Measurements from ENCODE around the gene C1orf216. TPM values are rescaled to one million over a fixed set of nuclear protein-coding genes. Genes with fewer than 3 reads are reported as not detected.
"Not testable (repeated sequence)": the region's sequence is repeated elsewhere in the genome, so short reads cannot be mapped to it uniquely, and the experiment has no call there.

Gene C1orf216
- total RNA-seq, 2 experiments from 2014 or later: 11.2 to 11.6 TPM

DNA sequence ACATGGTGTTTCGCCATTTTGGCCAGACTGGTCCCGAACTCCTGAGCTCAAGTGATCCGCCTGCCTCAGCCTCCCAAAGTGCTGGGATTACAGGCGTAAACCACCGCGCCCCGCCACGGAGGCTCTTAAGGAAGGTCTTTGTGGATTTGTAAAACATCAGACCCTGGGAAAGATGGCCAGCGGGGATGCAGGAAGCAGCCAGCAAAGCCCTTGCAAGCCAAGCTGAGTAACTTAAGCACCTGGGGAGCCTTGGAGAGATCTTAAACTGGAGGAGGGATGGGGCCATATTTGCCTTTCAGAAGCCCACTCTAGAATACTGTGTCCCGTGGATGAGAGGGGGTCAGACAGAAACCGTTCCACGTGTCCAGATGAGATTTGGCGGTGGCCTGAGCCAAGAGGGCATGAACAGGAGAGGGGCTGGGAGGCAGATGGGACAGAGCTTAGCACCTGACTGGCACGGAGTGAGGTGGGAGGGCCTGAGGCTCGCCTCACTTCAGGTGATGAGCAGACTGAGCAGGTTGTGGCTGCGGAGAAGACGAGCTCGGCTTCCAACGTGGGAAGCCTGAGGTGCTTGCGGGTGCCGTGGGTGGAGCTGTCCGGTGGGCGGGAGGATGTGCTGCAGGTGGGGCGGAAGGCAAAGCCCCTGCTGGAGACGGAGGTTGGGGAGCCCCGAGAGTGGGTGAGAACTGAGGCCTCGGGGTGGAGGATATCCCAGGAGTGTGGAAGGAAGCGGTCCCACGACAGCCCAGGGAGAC, 11.7 kb downstream of the C1orf216 start:
- POLR2A ChIA-PET: interaction anchor here (1.5 kb wide), 1 partner anchor 9 kb away, joined by 5 read pairs; no protein-coding TSS in a partner anchor
- CTCF ChIA-PET: interaction anchor here (1.1 to 1.6 kb wide), 3 partner anchors 9 to 138 kb away, joined by 3 to 10 read pairs (median 5); no protein-coding TSS in a partner anchor
- Mint-ChIP-seq H3K4me1 (ENCODE audit: low read depth) (peaks cover 17% of the 10 kb centered on the region), H3K4me3 (peak overlapping the region; percentile 69), H3K36me3 (no peaks in the 10 kb centered on the region), H3K27ac (no peak overlapping the region), H3K9me3 (no peaks in the 10 kb centered on the region), H3K27me3 (peaks cover 29% of the 10 kb centered on the region)
- intact Hi-C loops (cut with micrococcal nuclease): no loop called here
- peak; percentile 32 for DNase-seq

DNA sequence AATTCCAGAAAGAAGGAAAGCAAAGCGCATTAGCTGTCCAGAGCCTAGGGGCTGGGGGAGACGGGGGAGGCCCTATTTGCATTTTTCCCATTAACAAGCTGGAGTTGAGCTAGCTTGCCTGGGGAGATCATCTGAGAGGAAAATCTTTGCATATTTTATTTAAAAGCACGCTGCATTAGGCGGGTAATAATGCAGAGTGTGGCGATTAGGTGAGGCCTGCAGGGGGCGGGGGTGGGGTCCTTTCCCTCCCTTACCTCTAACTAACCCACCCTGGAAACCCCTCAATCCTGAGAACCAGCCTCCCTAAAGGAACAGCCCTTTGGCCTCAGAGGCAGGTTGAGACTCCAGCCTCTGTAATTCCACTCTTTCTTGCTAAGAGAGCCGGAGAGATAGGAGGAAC, 16.2 kb downstream of the C1orf216 start:
- intact Hi-C loops (cut with micrococcal nuclease): no loop called here
- Mint-ChIP-seq H3K36me3 (no peaks in the 10 kb centered on the region), H3K27ac (no peak overlapping the region), H3K4me1 (ENCODE audit: low read depth) (peaks cover 8% of the 10 kb centered on the region), H3K27me3 (peaks cover 39% of the 10 kb centered on the region), H3K4me3 (no peak overlapping the region), H3K9me3 (no peaks in the 10 kb centered on the region)
- ChIA-PET CTCF (interaction anchor here (5.2 kb wide), 1 partner anchor 13 kb away, joined by 30 read pairs; no protein-coding TSS in a partner anchor), POLR2A (no interaction called here)
- DNase-seq: no peak

DNA sequence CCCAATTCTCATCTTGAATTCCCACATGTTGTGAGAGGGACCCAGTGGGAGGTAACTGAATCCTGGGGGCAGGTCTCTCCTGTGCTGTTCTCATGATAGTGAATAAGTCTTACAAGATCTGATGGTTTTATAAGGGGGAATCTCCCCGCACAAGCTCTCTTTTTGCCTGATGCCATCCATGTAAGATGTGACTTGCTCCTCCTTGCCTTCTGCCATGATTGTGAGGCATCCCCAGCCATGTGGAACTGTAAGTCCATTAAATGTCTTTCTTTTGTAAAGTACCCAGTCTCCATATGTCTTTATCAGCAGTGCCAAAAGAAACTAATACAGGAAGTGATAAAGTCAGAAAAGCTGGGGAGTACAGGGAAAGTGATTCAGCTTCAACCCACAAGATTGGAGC, 19.5 kb downstream of the C1orf216 start:
- ChIA-PET POLR2A (interaction anchor here (0.6 kb wide), 1 partner anchor 69 kb away, joined by 4 read pairs; no protein-coding TSS in a partner anchor), CTCF (interaction anchor here (1.0 to 3.2 kb wide), 2 partner anchors 16 to 27 kb away, joined by 3 to 12 read pairs; no protein-coding TSS in a partner anchor)
- H3K27me3 Mint-ChIP-seq: peaks cover 21% of the 10 kb centered on the region
- intact Hi-C loops (cut with micrococcal nuclease); H3K27ac Mint-ChIP-seq; DNase-seq; H3K9me3 Mint-ChIP-seq; H3K4me3 Mint-ChIP-seq; H3K36me3 Mint-ChIP-seq; H3K4me1 Mint-ChIP-seq (ENCODE audit: low read depth): not testable (repeated sequence)

DNA sequence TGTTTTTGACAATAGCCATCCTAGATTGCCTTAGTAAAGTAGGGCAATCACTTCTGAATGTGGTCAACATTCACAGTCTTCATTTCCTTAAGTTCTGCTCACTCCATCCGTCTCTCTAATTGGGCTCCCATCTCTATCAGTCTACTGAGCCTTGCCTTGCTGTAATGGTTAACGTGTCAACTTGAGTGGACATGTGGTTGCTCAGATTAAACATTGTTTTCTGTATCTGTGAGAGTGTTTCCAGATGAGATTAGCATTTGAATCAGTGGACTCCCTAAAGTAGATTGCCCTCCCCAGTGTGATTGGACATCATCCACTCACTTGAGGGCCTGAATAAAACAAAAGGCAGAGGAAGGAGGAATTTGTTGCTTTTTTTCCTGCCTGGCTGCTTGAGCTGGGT, 26.4 kb downstream of the C1orf216 start:
- no peak overlapping the region for H3K4me3 Mint-ChIP-seq
- POLR2A ChIA-PET: no interaction called here
- H3K27ac Mint-ChIP-seq: no peak overlapping the region
- H3K36me3 Mint-ChIP-seq: no peaks in the 10 kb centered on the region
- intact Hi-C loops (cut with micrococcal nuclease): no loop called here
- H3K9me3 Mint-ChIP-seq: no peaks in the 10 kb centered on the region
- CTCF ChIA-PET: no interaction called here
- H3K27me3 Mint-ChIP-seq: peaks cover 7% of the 10 kb centered on the region
- DNase-seq: no peak
- H3K4me1 Mint-ChIP-seq (ENCODE audit: low read depth): no peaks in the 10 kb centered on the region

DNA sequence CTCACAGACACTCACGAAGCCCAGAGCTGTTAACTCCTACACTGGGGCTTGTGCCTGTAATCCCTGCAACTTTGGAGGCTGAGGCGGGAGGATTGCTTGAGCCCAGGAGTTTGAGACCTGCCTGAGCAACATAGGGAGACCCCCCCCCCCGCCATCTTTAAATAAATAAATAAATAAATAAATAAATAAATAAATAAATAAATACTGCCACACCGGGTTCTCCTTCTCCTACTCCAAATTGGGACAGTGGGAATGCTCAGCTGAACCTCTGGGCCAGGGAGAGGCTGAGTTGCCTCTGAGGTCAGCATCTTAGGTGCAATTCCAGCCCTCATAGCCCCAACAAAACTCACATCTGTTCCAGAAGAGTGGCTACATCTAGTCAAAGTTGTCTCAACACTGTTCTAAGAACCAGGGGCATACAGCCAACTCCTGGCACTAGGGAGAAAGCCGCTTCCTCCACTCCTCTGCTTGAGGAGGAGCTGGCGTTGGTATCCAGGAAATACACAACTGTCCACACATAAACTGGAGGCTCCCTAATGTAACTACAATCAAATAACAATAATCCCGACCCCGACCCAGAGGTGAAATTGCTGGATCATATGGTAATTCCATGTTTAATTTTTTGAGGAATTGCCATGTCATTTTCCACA, 27.0 kb downstream of the C1orf216 start:
- no peak for DNase-seq
- no peaks in the 10 kb centered on the region for H3K4me1 Mint-ChIP-seq (ENCODE audit: low read depth)
- no peak overlapping the region for H3K27ac Mint-ChIP-seq
- no peaks in the 10 kb centered on the region for H3K36me3 Mint-ChIP-seq
- POLR2A ChIA-PET: no interaction called here
- H3K4me3 Mint-ChIP-seq: no peak overlapping the region
- CTCF ChIA-PET: no interaction called here
- peaks cover 7% of the 10 kb centered on the region for H3K27me3 Mint-ChIP-seq
- H3K9me3 Mint-ChIP-seq: no peaks in the 10 kb centered on the region
- intact Hi-C loops (cut with micrococcal nuclease): no loop called here

DNA sequence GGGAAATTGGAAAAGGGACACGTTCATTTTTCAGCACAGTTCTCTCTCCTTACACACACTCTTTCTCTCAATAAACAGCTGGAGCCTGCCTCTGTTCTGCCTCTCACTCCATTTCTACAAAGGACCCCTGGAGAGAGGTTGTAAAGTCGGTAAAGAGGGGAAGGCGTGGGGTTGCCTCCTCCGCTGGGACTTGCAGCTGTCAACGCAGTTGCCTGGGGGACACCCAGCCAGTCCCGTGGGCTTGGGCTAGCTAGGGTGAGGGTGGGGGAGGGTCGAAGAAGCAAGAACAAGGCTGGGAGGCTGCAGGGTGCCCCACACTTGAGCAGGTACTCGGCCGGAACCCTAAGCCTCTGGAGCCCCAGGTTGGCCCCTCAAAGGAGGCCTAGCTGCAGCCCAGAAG, 27.6 kb downstream of the C1orf216 start:
- peaks cover 7% of the 10 kb centered on the region for H3K27me3 Mint-ChIP-seq
- intact Hi-C loops (cut with micrococcal nuclease): no loop called here
- H3K4me1 Mint-ChIP-seq (ENCODE audit: low read depth): no peaks in the 10 kb centered on the region
- H3K9me3 Mint-ChIP-seq: no peaks in the 10 kb centered on the region
- DNase-seq: no peak
- ChIA-PET CTCF (interaction anchor here (1.0 kb wide), 1 partner anchor 36 kb away, joined by 3 read pairs; no protein-coding TSS in a partner anchor), POLR2A (no interaction called here)
- H3K36me3 Mint-ChIP-seq: no peaks in the 10 kb centered on the region
- H3K27ac Mint-ChIP-seq: no peak overlapping the region
- H3K4me3 Mint-ChIP-seq: no peak overlapping the region

DNA sequence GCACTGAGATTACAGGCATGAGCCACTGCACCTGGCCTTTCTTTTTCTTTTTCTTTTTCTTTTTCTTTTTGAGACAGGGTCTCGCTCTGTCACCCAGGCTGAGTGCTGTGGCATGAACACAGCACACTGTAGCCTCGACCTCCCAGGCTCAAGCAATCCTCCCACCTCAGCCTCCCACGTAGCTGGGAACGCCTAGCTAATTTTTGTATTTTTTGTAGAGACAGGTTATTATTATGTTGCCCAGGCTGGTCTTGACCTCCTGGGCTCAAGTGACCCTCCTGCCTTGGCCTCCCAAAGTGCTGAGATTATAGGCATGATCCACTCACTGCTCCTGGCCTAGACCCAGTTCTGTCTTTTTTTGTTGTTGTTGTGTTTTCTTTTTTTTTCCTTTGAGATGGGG, 28.6 kb downstream of the C1orf216 start:
- H3K27me3 Mint-ChIP-seq; POLR2A ChIA-PET; DNase-seq; intact Hi-C loops (cut with micrococcal nuclease); H3K4me3 Mint-ChIP-seq; H3K4me1 Mint-ChIP-seq (ENCODE audit: low read depth); H3K36me3 Mint-ChIP-seq; H3K27ac Mint-ChIP-seq; H3K9me3 Mint-ChIP-seq: not testable (repeated sequence)
- CTCF ChIA-PET: interaction anchor here (1.0 to 1.2 kb wide), 2 partner anchors 25 to 37 kb away, joined by 3 read pairs; no protein-coding TSS in a partner anchor

DNA sequence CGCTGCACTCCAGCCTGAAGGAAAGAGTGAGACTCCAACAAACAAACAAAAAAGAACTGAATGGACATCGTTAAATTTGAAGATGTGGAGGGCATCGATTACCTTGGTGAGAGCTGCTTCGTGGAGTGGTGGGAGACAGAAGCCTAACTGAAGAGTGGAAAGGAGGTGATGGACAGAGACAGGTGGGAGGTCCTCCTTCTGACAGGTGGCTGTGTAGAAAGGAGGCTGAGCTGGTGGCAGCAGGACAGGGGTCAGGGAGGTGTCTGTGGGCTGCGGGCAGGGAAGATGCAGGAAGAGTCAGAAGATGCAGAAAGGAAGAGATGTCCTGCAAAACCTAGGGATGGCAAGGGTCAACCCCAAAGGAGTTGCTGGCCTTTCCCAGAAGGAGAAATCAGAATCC, 30.5 kb downstream of the C1orf216 start:
- intact Hi-C loops (cut with micrococcal nuclease): no loop called here
- POLR2A ChIA-PET: no interaction called here
- Mint-ChIP-seq H3K27ac (no peak overlapping the region), H3K9me3 (no peaks in the 10 kb centered on the region), H3K4me1 (ENCODE audit: low read depth) (no peaks in the 10 kb centered on the region), H3K36me3 (no peaks in the 10 kb centered on the region), H3K4me3 (no peak overlapping the region), H3K27me3 (peaks cover 12% of the 10 kb centered on the region)
- no peak for DNase-seq
- CTCF ChIA-PET: no interaction called here

DNA sequence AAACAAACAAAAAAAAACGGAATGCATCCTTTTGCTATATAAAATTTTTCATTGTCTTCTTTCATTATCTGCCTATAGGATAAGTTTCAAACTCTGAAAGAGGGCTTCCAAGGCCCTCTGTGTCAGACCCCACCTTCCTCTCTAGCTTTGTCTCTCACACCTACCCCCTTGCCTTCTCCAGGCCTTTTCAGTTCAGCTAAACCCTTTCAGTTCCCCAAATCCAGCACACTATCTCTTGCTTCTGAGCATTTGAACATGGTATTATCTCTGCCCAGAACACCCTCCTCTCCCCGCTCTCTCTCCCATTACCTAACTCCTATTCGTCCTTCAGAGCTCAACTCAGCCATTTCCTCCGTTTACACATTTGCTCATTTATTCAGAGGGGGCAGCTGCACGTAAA, 35.7 kb downstream of the C1orf216 start:
- H3K4me1 Mint-ChIP-seq (ENCODE audit: low read depth): no peaks in the 10 kb centered on the region
- intact Hi-C loops (cut with micrococcal nuclease): no loop called here
- no peak overlapping the region for H3K27ac Mint-ChIP-seq
- POLR2A ChIA-PET: no interaction called here
- peaks cover 5% of the 10 kb centered on the region for H3K27me3 Mint-ChIP-seq
- no peak overlapping the region for H3K4me3 Mint-ChIP-seq
- CTCF ChIA-PET: interaction anchor here (1.2 kb wide), 1 partner anchor 33 kb away, joined by 5 read pairs; no protein-coding TSS in a partner anchor
- DNase-seq: no peak
- H3K9me3 Mint-ChIP-seq: no peaks in the 10 kb centered on the region
- no peaks in the 10 kb centered on the region for H3K36me3 Mint-ChIP-seq

DNA sequence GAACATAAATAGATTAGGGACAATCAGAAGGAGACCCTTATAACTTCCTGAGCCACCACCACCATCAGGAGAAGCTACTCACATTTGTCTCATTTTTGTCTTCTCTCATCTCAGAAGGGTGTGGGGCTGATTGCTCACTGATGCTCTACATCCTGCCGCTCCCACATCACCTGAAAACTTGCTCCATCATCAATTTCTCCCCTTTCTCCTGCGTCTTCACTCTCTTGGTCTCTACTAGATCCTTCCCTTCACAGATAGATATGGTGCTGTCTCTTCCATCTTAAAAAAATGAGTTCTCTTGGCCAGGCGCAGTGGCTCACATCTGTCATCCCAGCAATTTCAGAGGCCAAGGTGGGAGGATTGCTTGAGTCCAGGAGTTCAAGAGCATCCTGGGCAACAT, 38.4 kb downstream of the C1orf216 start:
- Mint-ChIP-seq H3K4me3 (no peak overlapping the region), H3K27me3 (peaks cover 7% of the 10 kb centered on the region), H3K9me3 (no peaks in the 10 kb centered on the region), H3K4me1 (ENCODE audit: low read depth) (no peaks in the 10 kb centered on the region), H3K36me3 (no peaks in the 10 kb centered on the region), H3K27ac (no peak overlapping the region)
- no peak for DNase-seq
- intact Hi-C loops (cut with micrococcal nuclease): no loop called here
- ChIA-PET CTCF (no interaction called here), POLR2A (no interaction called here)

DNA sequence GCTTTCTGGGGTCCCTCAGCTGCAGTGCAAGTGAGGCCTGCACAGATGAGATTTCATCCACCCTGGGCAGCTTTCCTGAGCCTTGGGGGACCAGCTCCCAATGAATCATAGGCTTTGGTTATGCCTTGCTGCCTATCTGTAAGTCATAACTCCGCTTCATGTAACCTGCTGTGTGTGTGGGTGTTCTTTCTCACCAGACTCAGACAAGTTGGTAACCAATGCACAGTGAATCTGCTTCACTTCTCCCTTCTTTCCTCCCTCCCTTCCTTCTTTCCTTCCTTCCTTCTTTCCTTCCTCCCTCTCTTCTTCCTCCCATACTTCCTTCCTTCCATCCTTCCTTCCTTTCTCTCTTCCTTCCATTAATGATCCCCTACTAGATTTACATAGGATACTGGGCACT, 42.9 kb downstream of the C1orf216 start:
- Mint-ChIP-seq H3K4me3 (no peak overlapping the region), H3K9me3 (no peaks in the 10 kb centered on the region), H3K36me3 (no peaks in the 10 kb centered on the region), H3K4me1 (ENCODE audit: low read depth) (no peaks in the 10 kb centered on the region), H3K27me3 (peaks cover 12% of the 10 kb centered on the region), H3K27ac (no peak overlapping the region)
- ChIA-PET POLR2A (no interaction called here), CTCF (interaction anchor here (1.8 kb wide), 1 partner anchor 52 kb away, joined by 6 read pairs; no protein-coding TSS in a partner anchor)
- DNase-seq: no peak
- intact Hi-C loops (cut with micrococcal nuclease): no loop called here

DNA sequence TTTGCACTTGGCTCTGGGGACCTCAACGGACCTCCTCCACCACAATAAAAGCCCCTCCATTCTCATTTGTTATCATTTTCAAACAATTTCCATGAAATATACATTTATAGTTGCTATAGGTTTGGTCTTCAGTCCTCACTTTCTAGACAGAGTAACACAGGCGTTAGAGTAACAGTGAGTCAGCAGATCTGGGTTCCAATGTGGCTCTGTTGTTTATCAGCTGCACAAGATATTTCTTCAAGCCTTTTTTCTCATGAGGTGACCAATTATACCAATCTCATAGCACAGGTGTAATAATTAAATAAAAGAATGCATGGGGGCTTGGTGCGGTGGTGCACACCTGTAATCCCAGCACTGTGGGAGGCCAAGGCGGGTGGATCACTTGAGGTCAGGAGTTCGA, 44.6 kb downstream of the C1orf216 start:
- Mint-ChIP-seq H3K4me3 (no peak overlapping the region), H3K27ac (no peak overlapping the region), H3K27me3 (peaks cover 14% of the 10 kb centered on the region), H3K36me3 (no peaks in the 10 kb centered on the region), H3K4me1 (ENCODE audit: low read depth) (no peaks in the 10 kb centered on the region), H3K9me3 (no peaks in the 10 kb centered on the region)
- intact Hi-C loops (cut with micrococcal nuclease): no loop called here
- POLR2A ChIA-PET: no interaction called here
- DNase-seq: no peak
- CTCF ChIA-PET: interaction anchor here (0.6 kb wide), 1 partner anchor 422 kb away, joined by 4 read pairs; no protein-coding TSS in a partner anchor
